H1 (cell line): ENCODE data around the gene SLMAP. TPM values are rescaled to one million over a fixed set of nuclear protein-coding genes. Genes with fewer than 3 reads are reported as not detected.

Experiments used
- GABPA ChIP-seq: IDR thresholded peaks from 2 replicates; pipeline ENCODE4 v1.6.1; 2011; ENCODE audit warnings: mild to moderate bottlenecking, low read length, moderate library complexity, borderline replicate concordance; ENCODE audit not compliant: insufficient read depth
- RNF2 ChIP-seq: fragments of 200-900, 300-1000 bp; sonication (generic); IDR thresholded peaks from 2 replicates; pipeline ENCODE4 v1.7.1; 2016; ENCODE audit warnings: borderline replicate concordance, low read depth, mild to moderate bottlenecking, antibody characterized with exemption, low read length; ENCODE audit not compliant: poor library complexity, severe bottlenecking; ENCODE audit errors: missing control alignments
- polyA plus RNA-seq, 7 experiments: library from polyadenylated mRNA; depleted of rRNA in 3 of 7; stranded (reverse) in 5 of 7; unstranded in 2 of 7; fragments of >200 nt in 5 of 7; fragments of 200-250 nt in 2 of 7; gene quantifications; 1 replicate in 5 of 7; 2 replicates in 1 of 7; 4 replicates in 1 of 7; pipeline versions ENCODE4 v1.2.1 to v1.2.3, GENCODE V29; 2011 to 2013; ENCODE audit warnings: missing spikeins in 2 of 7, mixed read lengths in 2 of 7
- total RNA-seq: library from RNA; stranded (reverse); fragmentation: NEBNext Ultra II Directional; extraction: Animal tissue kit (Norgen Biotek cat#: 25700); gene quantifications from 2 replicates; pipeline ENCODE4 v1.2.1, GENCODE V29; 2021

SLMAP gene
- total and polyA plus RNA-seq, 2 of the 8 experiments (the other 6 are each of a cell fraction or from before 2014, with no cell fraction given): 13.6 to 70.4 TPM

DNA sequence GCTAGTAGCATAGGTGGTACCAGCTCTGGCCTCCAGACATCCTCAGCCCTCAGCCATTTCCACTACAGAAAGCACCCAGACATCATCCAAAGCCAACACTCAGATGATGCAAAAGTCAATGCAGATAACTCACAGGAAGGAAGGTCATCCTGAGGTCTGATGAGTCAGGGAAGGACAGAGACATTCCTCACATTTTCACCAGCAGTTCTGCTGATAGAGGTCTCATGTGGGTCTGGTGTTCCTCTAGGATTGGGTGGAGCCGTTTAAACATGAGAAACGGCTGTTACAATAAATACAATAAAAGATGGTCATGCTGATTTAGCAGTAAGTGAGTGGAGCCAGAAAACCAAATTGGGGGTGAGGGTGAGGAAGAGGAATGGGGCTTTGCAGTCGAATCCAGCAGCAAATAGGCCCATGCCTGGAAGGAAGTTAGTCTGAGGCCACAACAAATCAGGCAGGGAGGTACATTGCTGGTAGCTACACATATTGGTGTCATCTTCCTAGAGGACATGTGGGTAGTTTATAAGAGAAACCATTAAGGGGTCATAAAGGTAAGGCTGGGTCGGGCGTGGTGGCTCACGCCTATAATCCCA, 218.8 kb downstream of the SLMAP start (continued):
- TF ChIP-seq RNF2 (no peak), GABPA (no peak)
